PFSK-1 (cell line): Measurements from ENCODE around the gene STARD5.

Experiments
- POLR2AphosphoS5 ChIP-seq: IDR thresholded peaks from 2 replicates; pipeline ENCODE4 v1.6.1; 2012; ENCODE audit warnings: low read depth, mild to moderate bottlenecking, control low read depth, low read length, moderate library complexity
- REST ChIP-seq, 2 experiments: IDR thresholded peaks; 2 replicates each; pipeline versions ENCODE4 v1.6.1 to v1.8.0; 2011 to 2012; ENCODE audit warnings: low read depth in 2 of 2, low read length in 2 of 2, control low read depth in 1 of 2, inconsistent platforms in 1 of 2, mild to moderate bottlenecking in 1 of 2, moderate library complexity in 1 of 2; ENCODE audit not compliant: insufficient read depth in 1 of 2
- TAF1 ChIP-seq: IDR thresholded peaks from 2 replicates; pipeline ENCODE4 v1.6.1; 2012; ENCODE audit warnings: low read length, control low read depth, borderline replicate concordance; ENCODE audit not compliant: insufficient read depth

GRCh38 chr15:81301815-81302399 is 22.0 kb downstream of the STARD5 start:
- TF ChIP-seq TAF1 = no peak
- no peak for TF ChIP-seq REST (IDR thresholded peaks at IDR 0.05; ENCODE audit: insufficient read depth in 1 of 2, low read depth in 2 of 2, low read length in 2 of 2)
- TF ChIP-seq POLR2AphosphoS5 = no peak
